Colon (tissue), 2 donors: ENCODE results near the gene ZNF860.

Experiments
- FAIRE-seq: peaks from 2 replicates; lab custom pipeline; 2012; peaks lifted over from hg19 to GRCh38; lab: Jason Lieb, UNC
- donor health status: control.
- donor health status: control.

ZNF860 gene

GRCh38 chr3:31981206-31982181 is at the start of gene ZNF860, which contains the start of gene OSBPL10:
ZNF860 (plus strand) TSS chr3:31981750; CDS start chr3:31989080, 7,330 bp downstream.
OSBPL10 (minus strand) TSS chr3:31981262; CDS start chr3:31981179, 83 bp downstream.
- FAIRE-seq = no peak

- FAIRE-seq = no peak
Observed at GRCh38 chr3:31932990-31933389, 48.6 kb upstream of the ZNF860 start.

GRCh38 chr3:31934018-31934417 is 47.5 kb upstream of the ZNF860 start:
- FAIRE-seq = no peak

GRCh38 chr3:31934866-31935265 is 46.7 kb upstream of the ZNF860 start:
- FAIRE-seq = no peak

GRCh38 chr3:31936420-31937060 is 45.0 kb upstream of the ZNF860 start:
- FAIRE-seq = no peak

GRCh38 chr3:31937225-31937624 is 44.3 kb upstream of the ZNF860 start:
- no peak for FAIRE-seq

- no peak for FAIRE-seq
Observed at GRCh38 chr3:31942446-31942845, 39.1 kb upstream of the ZNF860 start.

- FAIRE-seq = no peak
Observed at GRCh38 chr3:31943041-31943440, 38.5 kb upstream of the ZNF860 start.

- FAIRE-seq = no peak
Observed at GRCh38 chr3:31945738-31946052, 35.9 kb upstream of the ZNF860 start.

GRCh38 chr3:31946484-31947081 is 35.0 kb upstream of the ZNF860 start:
- FAIRE-seq = no peak

GRCh38 chr3:31947162-31947561 is 34.4 kb upstream of the ZNF860 start:
- FAIRE-seq = no peak

- FAIRE-seq = no peak
Observed at GRCh38 chr3:31947671-31948091, 33.9 kb upstream of the ZNF860 start.

- no peak for FAIRE-seq
Observed at GRCh38 chr3:31948280-31948679, 33.3 kb upstream of the ZNF860 start.

- FAIRE-seq = no peak
Observed at GRCh38 chr3:31952205-31952604, 29.3 kb upstream of the ZNF860 start.

- FAIRE-seq = no peak
Observed at GRCh38 chr3:31953091-31953490, 28.5 kb upstream of the ZNF860 start.

GRCh38 chr3:31953636-31954035 is 27.9 kb upstream of the ZNF860 start:
- no peak for FAIRE-seq

GRCh38 chr3:31955581-31955980 is 26.0 kb upstream of the ZNF860 start:
- no peak for FAIRE-seq

- no peak for FAIRE-seq
Observed at GRCh38 chr3:31957106-31957505, 24.4 kb upstream of the ZNF860 start.

- no peak for FAIRE-seq
Observed at GRCh38 chr3:31958701-31959152, 22.8 kb upstream of the ZNF860 start.

- FAIRE-seq = no peak
Observed at GRCh38 chr3:31959251-31959650, 22.3 kb upstream of the ZNF860 start.

- no peak for FAIRE-seq
Observed at GRCh38 chr3:31959951-31960792, 21.4 kb upstream of the ZNF860 start.
